CD4-positive, alpha-beta T cell treated with Interleukin-6 at 100 ng/mL for 8 hours (primary cell): Measurements from ENCODE around the gene DHRS2.

ENCODE experiments used
- DNase-seq: peaks from one replicate; pipeline ENCODE4 v3.0.0-alpha.2; 2020; ENCODE audit warnings: mixed read lengths, low spot score

Gene DHRS2

DNA sequence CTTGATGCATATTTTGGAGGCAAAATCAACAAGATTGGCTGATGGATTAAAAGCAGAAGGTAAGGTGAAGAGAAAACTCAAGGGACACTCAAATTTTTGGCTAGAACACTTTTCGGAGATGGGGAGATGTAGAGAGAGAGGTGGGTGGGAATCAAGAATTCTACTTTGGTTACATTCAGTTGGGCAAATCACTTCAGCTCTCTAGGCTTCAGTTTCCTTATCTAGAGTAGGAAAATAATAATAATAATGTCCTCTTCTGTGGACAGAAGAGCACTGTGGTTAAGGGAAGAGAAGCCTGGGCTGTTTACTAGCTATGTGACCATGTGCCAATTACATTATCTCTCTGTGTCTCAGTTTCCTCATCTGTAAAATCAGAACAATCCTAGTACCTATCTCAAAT is 23.4 kb upstream of the DHRS2 start:
- no peak for DNase-seq

DNA sequence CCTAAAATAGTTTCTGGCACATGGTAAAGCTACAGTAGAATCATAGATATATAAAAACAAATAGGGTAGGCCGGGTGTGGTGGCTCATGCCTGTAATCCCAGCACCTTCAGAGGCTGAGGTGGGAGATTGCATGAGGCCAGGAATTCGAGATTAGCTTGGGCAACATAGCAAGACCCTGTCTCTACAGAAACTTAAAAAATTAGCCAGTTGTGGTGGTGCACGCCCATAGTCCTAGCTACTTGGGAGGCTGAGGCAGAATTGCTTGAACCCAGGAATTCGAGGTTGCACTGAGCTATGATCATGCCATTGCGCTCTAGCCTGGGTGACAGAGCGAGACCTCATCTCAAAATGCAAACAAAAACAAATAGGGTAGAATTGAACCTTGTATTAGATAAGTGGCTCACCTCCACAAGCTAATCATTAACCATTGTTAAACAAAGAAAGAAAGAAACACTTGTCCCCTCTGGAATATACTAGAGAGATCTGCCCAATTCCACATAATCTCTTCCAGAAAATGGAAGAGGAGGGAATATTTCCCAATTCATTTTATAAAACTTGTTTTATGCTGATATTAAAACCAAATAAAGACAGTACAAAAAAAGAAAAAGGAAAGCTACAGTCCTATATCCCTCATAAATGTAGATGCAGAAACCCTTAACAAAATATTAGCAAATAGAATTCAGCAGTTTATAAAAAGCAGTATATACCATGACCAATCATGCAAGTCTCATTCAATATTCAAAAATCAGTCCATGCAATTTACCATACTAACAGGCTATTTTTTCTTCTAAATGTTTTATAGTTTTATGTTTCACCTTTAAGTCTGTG is 22.7 kb upstream of the DHRS2 start:
- DNase-seq: no peak

DNA sequence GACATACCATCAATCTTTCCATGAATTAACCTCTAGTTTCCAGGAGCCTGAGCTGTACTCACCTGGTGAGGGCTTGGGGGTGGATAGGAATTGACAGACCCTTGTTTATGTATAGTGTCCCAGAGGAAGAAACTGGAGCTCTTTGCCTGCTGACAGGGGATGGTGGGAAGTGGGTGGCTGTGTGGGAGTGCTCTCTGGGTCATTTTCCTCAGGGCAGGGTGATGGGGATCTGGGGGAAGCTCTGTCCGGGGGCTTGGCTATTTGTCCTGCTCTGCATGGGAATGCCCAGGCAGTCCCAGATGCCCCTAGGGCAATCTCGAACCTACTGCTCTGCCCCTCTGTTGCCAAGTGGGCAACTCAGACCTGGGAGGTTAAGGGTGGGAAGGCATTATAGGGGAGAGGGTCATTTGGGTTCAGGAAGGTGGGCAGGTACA is 21.8 kb upstream of the DHRS2 start:
- DNase-seq: no peak

DNA sequence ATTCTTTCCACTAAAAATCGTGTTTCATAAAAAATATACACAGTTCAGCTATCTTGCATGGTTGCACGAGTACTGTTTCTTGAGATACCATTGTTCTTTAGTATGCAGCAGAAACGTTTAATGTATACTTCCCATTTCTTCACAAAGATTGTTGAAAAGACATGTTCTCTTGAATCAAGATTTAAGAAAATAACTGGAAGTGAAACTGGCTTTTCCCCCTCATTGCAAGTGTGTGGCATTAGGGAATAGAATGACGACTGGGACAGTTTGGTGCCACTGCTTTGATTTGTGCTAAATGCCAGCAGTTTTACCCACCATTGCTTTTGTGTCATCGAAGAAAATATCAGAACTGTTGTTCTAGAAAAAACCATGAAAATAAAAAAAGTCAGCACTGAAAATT is 20.3 kb upstream of the DHRS2 start:
- DNase-seq: no peak

DNA sequence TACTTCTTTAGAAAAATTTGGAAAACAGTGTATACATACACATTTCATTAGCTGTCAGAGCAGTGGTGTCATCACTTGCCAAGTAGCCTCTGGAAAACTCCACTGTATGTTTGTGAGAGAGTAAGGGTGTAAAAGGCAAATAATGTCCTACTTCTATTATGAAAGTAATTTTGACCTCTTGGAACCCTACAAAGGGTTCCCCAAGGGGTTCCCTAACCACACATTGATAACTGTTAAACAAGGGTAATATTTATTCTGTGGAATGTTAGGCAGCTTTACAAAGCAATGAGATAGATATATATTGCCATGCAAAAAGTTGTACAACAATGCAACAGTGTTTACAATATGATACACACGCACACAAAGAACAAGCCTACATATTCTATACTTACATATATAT is 18.6 kb upstream of the DHRS2 start:
- no peak for DNase-seq

DNA sequence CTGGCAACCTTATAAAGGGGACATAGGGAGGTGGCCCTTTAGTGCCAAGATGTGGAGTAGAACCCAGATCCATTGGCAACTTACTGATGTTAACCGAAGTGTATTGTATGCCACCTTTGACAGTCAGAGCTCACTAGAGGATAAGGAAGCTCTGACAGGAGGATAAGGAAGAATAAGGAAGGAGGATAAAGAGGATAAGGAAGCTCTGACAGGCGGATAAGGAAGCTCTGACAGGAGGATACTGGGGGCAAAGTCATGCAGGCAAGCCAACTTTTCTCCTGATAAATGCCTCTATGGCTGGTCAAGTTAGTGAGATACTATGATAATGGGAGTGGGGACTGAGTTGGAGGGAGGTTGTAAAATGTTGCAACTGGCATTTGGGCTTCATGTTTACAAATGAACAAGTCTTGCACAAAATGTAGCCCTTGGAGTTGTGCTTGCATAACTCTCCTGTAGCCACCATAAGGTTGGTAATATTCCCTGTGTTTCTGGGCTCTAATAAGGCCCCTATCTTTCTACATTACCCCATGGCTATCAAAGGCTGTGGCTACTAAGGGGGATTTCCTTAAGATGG is 17.7 kb upstream of the DHRS2 start:
- no peak for DNase-seq

DNA sequence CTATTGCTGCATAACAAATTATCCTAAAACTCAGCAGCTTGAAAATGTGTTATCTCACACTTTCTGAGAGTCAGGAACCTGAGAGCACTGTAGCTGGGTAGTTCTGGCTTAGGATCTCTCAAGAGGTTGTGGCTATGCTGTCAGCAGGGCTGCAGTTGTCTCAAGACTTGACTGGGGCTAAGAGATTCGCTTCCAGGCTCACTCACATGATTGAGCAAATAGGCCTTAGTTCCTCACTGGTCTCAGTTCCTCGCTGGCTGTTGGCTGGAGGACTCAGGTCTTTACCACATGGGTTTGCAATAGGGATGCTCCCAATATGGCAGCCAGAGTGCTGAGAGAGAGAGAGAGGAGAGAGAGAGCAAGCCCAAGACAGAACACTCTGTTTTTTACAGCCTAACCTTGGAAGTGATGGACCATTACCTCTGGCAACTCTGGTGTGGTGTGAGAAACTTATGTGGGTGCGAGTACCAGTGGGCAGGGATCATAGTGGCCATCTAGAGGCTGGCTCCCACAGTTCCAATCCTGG is 15.9 kb upstream of the DHRS2 start:
- no peak for DNase-seq

DNA sequence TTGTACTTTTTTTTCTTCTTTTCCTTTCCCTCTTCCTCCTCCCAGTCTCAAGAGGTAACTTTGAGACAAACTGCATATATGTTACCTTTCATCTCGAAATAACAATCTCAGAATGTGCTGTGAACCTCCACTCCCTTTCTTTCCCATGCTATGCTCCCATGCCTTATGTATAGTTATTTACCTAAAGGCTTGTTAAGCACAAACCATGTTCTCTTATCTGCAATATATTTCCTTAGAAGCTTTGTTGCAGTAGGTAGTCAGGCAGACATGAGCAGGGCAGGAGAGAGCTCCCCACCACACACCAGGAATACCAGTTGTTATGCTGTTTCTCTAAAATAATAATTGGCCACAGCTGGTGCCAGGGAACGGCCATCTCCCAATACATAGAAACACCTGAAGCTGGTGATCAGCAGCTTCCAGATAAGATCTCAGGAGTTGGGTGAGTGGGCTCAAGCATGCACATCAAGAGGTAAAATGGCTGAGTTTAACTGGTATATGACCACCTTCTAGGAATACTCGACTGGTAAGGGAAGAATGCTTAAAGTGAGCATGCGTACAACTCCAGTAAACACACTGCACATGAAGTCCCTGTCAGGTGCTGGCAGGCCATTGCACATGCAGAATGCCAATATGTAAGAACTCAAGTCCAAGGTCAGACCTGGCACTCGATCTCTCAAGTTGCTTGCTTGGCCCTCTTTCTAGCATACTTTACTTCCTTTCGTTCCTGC is 14.8 kb upstream of the DHRS2 start:
- no peak for DNase-seq

DNA sequence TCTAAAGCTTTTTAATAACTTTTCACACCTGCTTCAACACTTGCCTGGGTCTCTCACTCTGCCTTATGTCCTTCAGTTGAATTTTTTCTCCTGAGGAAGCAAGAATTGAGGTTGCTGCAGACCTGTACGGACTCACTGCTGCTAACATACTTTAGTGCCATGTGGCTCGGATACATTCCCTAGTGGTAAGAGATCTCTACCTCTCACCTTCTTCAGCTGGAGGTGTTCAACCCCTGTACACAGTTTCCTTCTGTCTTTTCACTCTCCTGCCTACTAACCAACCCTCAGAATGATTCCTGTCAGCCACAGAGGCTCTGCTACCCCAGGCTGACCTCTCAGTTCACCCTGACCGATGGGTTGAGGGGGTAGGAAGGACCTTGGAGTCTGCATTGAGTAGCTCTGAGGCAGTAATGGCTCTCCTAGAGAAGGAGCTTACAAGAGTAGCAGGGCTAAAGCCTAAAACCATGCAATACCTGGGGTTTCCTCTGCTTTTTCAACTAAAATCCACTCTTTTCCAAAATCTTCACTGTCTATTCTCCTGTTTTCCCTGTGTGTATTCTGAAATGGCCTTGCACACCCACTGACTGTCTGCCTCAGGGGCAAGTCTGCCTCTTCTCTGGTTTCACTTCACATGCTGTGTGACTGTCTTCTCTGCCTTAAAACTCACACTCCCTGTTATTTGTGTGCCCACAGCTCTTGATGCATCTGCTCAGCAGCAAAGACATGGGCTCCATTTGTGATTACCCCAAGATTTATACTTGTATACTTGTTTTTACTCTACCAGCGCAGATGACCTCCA is 14.0 kb upstream of the DHRS2 start:
- DNase-seq: no peak

DNA sequence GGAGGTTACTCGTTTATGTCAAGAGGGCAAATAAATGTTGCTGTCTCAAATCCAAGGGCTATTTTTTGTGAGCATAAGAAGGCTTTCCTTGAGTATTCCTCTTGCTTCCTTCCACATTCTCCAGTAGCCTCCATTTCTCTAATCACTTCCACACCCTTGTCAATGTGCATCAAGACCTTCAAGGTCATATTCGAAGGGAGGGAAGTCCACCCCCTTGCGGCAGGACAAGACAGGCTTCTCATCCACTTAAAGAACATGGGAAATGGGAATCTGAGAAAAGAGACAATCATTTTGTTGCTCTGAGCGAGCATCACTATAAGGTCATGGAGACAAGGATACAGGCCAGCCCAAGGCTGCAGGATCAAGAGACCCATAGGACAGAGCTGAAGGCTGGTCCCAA is 13.2 kb upstream of the DHRS2 start:
- no peak for DNase-seq

DNA sequence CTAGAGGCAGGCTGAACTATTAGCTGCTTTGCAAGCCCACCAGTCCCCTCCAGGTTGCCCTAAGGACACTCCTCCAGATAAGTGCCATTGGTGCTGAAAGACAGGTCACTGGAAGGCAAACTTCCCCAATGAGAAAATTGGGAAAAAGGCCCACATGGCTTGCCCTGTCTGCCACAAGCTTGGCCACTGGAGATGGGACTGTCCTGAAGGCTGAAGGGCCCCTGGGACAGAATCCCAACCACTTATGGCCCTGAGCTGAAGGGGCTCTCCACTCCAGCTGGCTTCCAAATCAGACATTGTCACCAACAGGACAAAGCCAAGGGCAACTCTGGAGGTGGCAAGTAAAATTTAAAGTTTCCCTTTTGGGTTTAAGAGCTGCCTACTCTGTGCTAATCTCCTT is 12.2 kb upstream of the DHRS2 start:
- DNase-seq: no peak

DNA sequence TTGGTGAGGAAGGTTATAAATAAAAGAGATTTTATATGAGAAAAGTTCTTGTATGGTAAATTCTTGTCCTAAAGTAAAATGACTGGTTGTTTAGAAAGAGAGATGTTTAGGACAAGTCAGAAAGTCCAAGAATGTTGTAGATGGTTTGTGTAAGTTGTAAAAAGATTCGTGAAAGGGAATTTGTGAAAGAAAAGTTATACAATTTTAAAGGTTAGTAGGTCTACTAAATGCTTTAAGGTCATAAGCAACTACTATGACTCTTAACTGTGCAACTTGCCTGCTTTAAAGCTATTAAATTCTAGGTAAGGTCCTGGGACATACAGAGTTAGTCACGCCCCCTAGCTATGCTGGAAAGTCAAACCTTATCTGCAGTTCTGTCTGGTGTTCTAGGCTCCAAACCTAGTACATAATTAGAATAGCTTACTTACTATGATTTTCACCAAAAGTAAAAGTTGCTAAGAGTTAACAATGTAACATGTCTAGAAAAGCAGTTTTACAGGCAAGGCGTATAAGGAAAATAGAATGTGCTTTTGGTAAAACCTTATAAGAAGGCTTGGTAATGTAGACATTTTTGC is 11.2 kb upstream of the DHRS2 start:
- DNase-seq: no peak

DNA sequence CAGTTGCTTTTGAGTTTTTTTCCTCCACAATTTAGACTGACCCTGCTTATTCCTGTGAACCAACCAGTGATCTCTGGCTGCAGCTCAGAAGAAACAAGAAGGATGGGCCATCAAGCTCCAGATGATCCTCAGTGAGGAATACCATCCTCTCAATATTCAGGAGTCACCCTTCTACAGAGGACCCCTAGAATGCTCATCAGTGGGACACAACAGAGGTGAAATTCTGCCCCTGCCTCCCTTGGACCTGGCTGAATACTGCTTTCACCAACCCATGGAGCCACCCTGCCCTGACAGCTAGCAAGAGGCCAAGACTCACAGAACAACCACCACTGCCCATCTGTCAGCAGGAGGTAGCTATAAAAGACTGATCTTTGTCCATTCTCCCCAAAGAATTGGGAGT is 9.2 kb upstream of the DHRS2 start:
- DNase-seq: no peak

DNA sequence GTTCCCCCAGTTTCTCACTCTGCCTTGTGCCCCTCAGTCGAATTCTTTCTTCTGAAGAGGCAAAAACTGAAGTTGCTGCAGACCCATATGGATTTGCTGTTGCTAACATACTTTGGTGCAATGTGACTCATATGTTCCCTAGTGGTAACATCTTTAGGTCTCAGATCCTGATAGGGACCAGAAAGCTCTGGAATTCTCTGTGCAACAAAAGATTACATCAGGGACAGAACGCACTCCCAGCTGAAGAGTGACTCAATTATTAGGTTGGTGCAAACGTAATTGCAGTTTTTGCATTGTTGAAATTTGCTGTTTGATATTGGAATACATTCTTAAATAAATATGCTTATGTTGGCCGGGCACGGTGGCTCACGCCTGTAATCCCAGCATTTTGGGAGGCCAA is 8.2 kb upstream of the DHRS2 start:
- no peak for DNase-seq

DNA sequence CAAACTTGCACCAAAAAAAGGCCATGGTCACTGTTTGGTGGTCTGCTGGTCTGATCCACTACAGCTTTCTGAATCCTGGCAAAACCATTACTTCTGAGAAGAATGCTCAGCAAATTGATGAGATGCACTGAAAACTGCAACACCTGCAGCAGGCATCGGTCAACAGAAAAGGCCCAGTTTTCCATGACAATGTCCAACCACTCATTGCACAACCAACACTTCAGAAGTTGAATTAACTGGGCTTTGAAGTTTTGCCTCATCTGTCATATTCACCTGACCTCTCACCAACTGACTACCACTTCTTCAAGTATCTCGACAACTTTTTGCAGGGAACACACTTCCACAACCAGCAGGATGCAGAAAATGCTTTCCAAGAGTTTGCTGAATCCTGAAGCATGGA is 7.0 kb upstream of the DHRS2 start:
- DNase-seq: no peak

DNA sequence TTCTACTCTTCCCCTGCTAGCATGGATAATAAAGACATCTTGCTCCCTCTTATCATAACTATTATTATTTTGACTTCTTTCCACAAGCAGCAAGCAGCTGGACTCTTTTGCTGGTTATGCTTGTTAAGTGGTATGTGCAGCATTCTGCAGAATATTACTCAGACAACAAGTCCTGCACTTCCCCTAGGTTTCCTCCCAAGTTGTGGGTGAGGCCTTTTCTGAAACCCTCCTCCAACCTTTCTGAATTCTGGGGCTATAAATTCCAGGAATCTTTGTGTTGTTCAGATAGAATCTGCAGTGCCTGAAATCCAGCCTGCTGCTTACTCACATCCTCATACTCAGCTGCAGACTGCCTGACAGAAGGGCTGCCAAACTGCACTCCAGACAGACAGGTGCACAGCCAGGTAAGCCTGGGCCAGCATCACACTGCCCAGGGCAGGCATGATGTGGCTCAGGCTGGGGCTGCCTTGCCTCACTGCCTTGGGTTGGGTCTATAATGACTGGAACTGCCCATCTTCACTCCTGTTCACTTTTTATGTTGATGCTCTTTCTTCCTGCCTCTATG is 6.2 kb upstream of the DHRS2 start:
- DNase-seq: no peak

DNA sequence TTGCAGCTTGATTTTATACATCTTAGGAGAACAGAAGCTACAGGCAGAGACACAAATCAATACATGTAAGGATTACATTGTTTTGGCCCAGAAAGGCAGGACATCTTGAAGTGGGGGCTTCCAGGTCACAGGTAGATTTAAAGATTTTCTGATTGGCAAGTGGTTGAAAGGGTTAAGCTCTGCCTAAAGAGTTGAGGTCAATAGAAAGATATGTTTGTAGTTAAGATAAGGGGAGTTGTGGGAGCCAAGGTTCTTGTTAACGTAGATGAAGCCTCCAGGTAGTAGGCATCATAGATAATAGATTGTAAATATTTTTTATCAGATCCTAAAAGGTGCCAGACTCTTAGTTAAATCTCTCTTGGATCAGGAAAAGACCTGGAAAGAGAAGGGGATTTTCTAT is 5.5 kb upstream of the DHRS2 start:
- DNase-seq: no peak

DNA sequence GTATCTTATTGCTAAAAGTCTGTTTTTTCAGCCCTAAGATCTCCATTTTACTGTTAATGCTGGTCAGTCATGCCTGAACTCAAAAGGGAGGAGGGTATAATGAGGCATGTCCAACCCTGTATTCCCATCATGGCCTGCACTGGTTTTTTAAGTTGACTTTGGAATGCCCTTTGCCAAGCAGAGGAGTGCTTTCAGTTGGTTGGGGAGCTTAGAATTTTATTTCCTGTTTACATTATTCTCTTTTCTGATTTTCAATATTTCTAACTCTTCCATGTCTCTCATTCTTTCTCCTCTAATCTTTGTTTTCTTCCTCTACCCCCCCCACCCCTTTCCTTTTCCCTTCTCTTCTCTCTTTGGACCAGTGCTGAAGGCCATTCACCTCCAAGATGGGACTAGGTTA is 4.9 kb upstream of the DHRS2 start:
- DNase-seq: no peak

DNA sequence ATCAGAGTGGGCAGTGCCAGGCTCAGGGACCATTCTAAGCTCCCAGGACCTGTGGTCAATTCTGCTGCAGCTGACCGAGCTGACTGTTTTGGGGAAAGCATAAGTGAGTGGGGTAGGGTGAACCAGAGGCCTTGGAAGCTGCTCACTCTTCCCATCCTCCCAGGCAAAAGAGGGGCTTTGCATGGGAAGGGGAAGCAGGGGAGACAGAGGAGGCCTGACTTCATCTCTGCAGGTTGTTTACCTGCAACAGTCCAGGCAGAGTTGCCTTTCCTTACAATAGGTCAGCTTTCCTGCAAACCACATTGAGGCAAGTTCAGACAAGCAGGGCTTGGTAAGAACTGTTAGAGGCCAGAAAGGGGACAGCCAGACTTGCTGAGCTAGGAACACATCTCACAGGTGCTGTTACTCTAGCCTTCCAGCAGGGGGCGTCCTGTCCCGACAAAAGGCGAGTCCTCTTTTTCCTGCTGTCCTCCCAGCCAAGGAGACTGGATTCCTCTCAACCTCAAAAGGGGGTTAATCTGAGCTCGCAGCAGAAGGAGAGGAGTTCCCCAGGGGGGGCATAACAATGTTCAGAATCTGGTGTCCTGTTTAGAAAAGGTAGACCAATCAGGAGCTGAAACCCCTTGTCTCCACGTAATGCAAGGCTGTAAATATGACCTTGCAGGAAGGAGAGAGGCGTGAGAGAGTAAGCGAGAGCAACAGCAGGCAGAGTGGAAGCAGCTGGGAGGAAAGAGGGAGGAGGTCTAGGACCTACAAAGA is 4.3 kb upstream of the DHRS2 start:
- DNase-seq: peak; percentile 63

DNA sequence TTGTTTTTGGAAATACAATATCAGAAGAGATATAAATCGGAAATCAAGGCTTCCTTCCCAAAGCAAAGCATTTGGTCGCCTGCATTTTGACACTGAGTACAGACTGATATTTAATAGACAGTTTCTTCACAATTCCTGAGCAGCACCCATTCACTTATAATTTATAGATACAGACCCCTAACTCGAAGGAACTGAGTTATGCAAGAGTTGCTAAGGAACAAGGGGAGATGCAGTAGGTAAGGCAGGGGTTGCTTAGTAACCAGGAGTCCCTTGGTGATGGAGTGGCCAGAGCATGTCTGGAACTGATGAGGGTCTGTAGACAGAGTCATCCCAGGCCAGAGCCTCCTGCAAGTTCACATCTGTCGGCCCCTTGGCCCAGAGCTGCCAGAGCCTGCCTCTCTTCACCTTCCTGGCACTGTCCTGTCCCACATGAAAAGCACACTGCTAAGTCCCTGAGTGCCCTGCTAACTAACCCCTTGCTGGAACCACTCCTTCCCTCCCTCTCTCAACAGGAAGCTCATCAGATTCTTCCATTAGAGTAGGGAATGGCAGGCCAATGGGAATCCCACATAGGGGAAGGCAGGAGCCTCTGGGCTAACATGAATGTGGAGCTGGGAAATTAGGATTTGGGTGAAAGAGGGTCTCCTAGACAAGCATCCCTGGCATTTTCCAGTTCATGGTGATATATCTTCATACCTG is 3.6 kb upstream of the DHRS2 start:
- DNase-seq: no peak
